Immature natural killer cell (primary cell): Measurements from ENCODE around the gene CAMK2A. TPM values are rescaled to one million over a fixed set of nuclear protein-coding genes. Genes with fewer than 3 reads are reported as not detected.
A peak's percentile ranks its signal among the peaks of the same experiment; 100 is the strongest.

ENCODE experiments used
- DNase-seq, 3 donors: peaks; one replicate each; pipeline ENCODE4 v3.0.0; 2022; ENCODE audit warnings: mixed read lengths in 1 of 3
- H3K27ac Mint-ChIP-seq, 6 donors: one replicate each; pipeline ENCODE4 v1.8.0; 2020; ENCODE audit warnings: mixed read lengths in 6 of 6, mild to moderate bottlenecking in 5 of 6, inconsistent platforms in 4 of 6, moderate library complexity in 3 of 6
- H3K27me3 Mint-ChIP-seq, 3 donors: one replicate each; pipeline ENCODE4 v1.8.0; 2020 to 2021; ENCODE audit warnings: low read depth in 3 of 3, mild to moderate bottlenecking in 3 of 3, mixed read lengths in 3 of 3, moderate library complexity in 3 of 3, inconsistent platforms in 1 of 3
- H3K36me3 Mint-ChIP-seq, 3 donors: one replicate each; pipeline ENCODE4 v1.8.0; 2020; ENCODE audit warnings: mixed read lengths in 3 of 3, inconsistent platforms in 2 of 3, mild to moderate bottlenecking in 2 of 3
- H3K4me1 Mint-ChIP-seq, 2 donors: one replicate each; pipeline ENCODE4 v1.8.0; 2020; ENCODE audit warnings: inconsistent platforms in 2 of 2, mild to moderate bottlenecking in 2 of 2, mixed read lengths in 2 of 2, moderate library complexity in 1 of 2
- H3K4me3 Mint-ChIP-seq, 5 donors: one replicate each; pipeline ENCODE4 v1.8.0; 2020; ENCODE audit warnings: mild to moderate bottlenecking in 5 of 5, mixed read lengths in 5 of 5, inconsistent platforms in 3 of 5, moderate library complexity in 3 of 5
- H3K9me3 Mint-ChIP-seq, 6 donors: one replicate each; pipeline ENCODE4 v1.8.0; 2020; ENCODE audit warnings: mild to moderate bottlenecking in 6 of 6, mixed read lengths in 6 of 6, inconsistent platforms in 4 of 6, moderate library complexity in 3 of 6
- polyA plus RNA-seq, 3 donors: library from polyadenylated mRNA; unstranded; fragments of 300-500 nt; fragmentation: Illumina TruSeq; gene quantifications; one replicate each; pipeline ENCODE4 v1.2.3, GENCODE V29; 2021

The CAMK2A gene
- polyA plus RNA-seq, 3 donors from 2014 or later: not detected

GRCh38 chr5:150272531-150272930 is 17.0 kb downstream of the CAMK2A start:
- H3K9me3 Mint-ChIP-seq: peaks cover 0 to 2% (median 0%) of the 10 kb centered on the region in 6 donors
- DNase-seq: no peak
- peaks cover 4 to 6% (median 4%) of the 10 kb centered on the region in 3 donors for H3K27me3 Mint-ChIP-seq
- H3K4me3 Mint-ChIP-seq: no peak overlapping the region
- H3K4me1 Mint-ChIP-seq: no peaks in the 10 kb centered on the region
- no peaks in the 10 kb centered on the region for H3K36me3 Mint-ChIP-seq
- peak overlapping the region in 1 of 6 donors; percentile 51 for H3K27ac Mint-ChIP-seq

DNA sequence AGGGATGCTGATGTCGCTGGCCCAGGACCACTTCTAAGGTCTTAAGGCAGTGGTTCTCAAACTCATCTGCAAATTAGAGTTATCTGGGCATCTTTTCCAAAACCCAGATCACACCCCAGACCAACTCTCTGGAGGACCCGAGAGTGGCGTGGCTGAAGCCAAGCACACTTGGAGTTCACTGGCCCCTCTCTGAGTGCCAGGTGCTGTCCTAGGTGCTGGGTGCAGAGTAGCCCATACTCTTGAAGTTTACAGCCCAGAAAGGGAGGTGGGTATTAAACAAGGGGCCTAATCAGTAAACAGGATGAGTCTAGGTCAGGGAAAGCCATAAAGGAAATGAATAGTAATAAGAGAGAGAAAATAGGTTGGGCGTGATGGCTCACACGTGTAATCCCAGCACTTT is 17.6 kb downstream of the CAMK2A start:
- DNase-seq: no peak
- Mint-ChIP-seq H3K4me1 (no peaks in the 10 kb centered on the region), H3K27me3 (peaks cover 4 to 6% (median 4%) of the 10 kb centered on the region in 3 donors), H3K4me3 (no peak overlapping the region), H3K27ac (no peak overlapping the region), H3K36me3 (no peaks in the 10 kb centered on the region), H3K9me3 (peaks cover 0 to 2% (median 0%) of the 10 kb centered on the region in 6 donors)

DNA sequence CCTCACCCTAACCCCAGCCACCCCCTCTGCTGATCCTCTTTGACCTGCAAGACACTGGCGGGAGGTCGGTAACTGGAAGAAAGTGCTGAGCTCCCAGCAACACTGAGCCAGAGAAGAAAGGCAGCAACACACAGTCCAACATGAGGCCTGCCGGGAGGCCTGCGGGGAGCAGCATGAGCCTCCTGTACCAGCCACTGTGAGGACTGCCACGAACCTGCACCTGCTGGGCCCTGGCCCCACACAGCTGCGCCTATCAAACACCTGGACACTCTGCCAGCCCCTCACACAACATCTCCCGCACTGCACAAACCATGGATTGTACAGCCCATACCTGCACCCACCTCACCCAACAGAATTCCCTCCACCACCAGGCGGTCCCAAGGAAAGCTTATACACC is 18.3 kb downstream of the CAMK2A start:
- H3K27ac Mint-ChIP-seq: no peak overlapping the region
- no peaks in the 10 kb centered on the region for H3K9me3 Mint-ChIP-seq
- H3K4me3 Mint-ChIP-seq: no peak overlapping the region
- H3K36me3 Mint-ChIP-seq: no peaks in the 10 kb centered on the region
- H3K4me1 Mint-ChIP-seq: no peaks in the 10 kb centered on the region
- peaks cover 4 to 6% (median 4%) of the 10 kb centered on the region in 3 donors for H3K27me3 Mint-ChIP-seq
- no peak for DNase-seq

- Mint-ChIP-seq H3K4me3 (no peak overlapping the region), H3K27ac (no peak overlapping the region), H3K36me3 (no peaks in the 10 kb centered on the region), H3K27me3 (peaks cover 4 to 6% (median 4%) of the 10 kb centered on the region in 3 donors), H3K4me1 (no peaks in the 10 kb centered on the region), H3K9me3 (no peaks in the 10 kb centered on the region)
- no peak for DNase-seq
These were observed 18.9 kb downstream of the CAMK2A start for GRCh38 chr5:150270541-150271295.

- H3K4me3 Mint-ChIP-seq: no peak overlapping the region
- no peak for DNase-seq
- no peaks in the 10 kb centered on the region for H3K4me1 Mint-ChIP-seq
- H3K27me3 Mint-ChIP-seq: peaks cover 0 to 3% (median 1%) of the 10 kb centered on the region in 3 donors
- H3K9me3 Mint-ChIP-seq: no peaks in the 10 kb centered on the region
- no peak overlapping the region for H3K27ac Mint-ChIP-seq
- H3K36me3 Mint-ChIP-seq: no peaks in the 10 kb centered on the region
These were observed 22.7 kb downstream of the CAMK2A start for GRCh38 chr5:150266871-150267291.

DNA sequence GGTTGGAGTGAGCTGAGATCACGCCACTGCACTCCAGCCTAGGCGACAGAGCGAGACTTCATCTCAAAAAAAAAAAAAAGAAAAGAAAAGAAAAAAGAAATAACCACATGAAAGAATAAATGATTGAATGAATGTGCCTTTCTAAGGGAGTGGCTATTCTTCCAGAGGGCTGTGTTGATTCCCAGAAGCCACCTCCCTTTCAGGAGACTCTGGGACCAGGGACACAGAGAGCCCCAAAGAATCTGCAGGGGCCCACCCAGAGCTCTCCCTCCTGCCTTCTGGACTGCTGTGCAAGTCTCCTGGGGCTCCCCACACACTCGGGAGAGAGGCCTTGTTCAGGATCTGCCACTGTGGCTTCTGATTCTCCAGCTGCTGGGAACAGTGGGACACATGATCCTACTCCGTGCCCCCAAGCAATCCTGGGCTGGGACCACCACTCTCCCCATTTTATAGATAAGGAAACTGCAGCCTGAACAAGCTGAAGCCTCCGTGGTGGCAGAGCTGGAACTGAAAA is 23.6 kb downstream of the CAMK2A start:
- H3K27ac Mint-ChIP-seq: no peak overlapping the region
- H3K4me3 Mint-ChIP-seq: no peak overlapping the region
- H3K27me3 Mint-ChIP-seq: peaks cover 0 to 3% (median 1%) of the 10 kb centered on the region in 3 donors
- no peak for DNase-seq
- H3K36me3 Mint-ChIP-seq: no peaks in the 10 kb centered on the region
- H3K4me1 Mint-ChIP-seq: no peaks in the 10 kb centered on the region
- H3K9me3 Mint-ChIP-seq: no peaks in the 10 kb centered on the region

GRCh38 chr5:150264667-150265603 is 24.6 kb downstream of the CAMK2A start:
- DNase-seq: no peak
- Mint-ChIP-seq H3K9me3 (no peaks in the 10 kb centered on the region), H3K4me3 (no peak overlapping the region), H3K27me3 (peaks cover 0 to 1% (median 0%) of the 10 kb centered on the region in 3 donors), H3K27ac (no peak overlapping the region), H3K36me3 (no peaks in the 10 kb centered on the region), H3K4me1 (no peaks in the 10 kb centered on the region)

GRCh38 chr5:150263801-150264621 is 25.6 kb downstream of the CAMK2A start:
- H3K27me3 Mint-ChIP-seq: peaks cover 0 to 1% (median 0%) of the 10 kb centered on the region in 3 donors
- no peak for DNase-seq
- no peaks in the 10 kb centered on the region for H3K9me3 Mint-ChIP-seq
- no peaks in the 10 kb centered on the region for H3K36me3 Mint-ChIP-seq
- H3K4me1 Mint-ChIP-seq: no peaks in the 10 kb centered on the region
- no peak overlapping the region for H3K27ac Mint-ChIP-seq
- H3K4me3 Mint-ChIP-seq: no peak overlapping the region

DNA sequence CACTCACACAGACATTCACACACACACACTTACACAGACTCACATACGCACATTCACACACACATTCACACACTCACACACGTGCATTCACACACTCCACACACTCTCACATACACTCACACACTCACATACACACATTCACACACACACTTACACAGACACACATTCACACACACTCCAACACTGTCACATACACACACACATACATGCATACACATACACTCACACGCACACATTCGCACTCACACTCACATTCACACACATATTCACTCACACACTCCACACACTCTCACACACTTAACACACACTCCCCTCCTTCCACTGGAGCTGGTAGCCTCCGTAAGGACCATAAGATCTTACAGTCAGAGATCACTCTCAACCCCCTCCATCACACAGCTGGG is 26.2 kb downstream of the CAMK2A start:
- no peaks in the 10 kb centered on the region for H3K4me1 Mint-ChIP-seq
- no peak overlapping the region for H3K4me3 Mint-ChIP-seq
- no peak overlapping the region for H3K27ac Mint-ChIP-seq
- H3K27me3 Mint-ChIP-seq: peaks cover 0 to 1% (median 0%) of the 10 kb centered on the region in 3 donors
- H3K36me3 Mint-ChIP-seq: no peaks in the 10 kb centered on the region
- H3K9me3 Mint-ChIP-seq: no peaks in the 10 kb centered on the region
- DNase-seq: no peak

DNA sequence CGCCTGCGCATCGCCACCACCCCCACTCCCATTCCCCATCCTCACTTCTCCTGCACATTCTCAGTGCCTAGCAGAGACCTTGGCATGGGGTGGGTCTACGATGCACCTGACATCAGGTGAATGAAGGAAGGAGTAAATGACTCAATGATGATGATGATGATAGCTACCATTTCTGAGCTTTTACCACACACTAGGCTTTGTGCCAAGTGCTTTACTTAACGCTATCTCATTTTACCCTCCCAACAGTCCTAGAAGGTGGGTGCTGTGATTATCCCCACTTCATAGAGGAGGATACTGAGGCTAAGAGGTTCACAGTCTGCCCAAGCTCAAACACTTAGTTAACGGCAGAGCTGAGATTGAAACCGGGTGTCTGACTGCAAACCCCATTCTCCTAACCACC is 27.1 kb downstream of the CAMK2A start:
- no peak for DNase-seq
- H3K27ac Mint-ChIP-seq: no peak overlapping the region
- no peaks in the 10 kb centered on the region for H3K27me3 Mint-ChIP-seq
- no peaks in the 10 kb centered on the region for H3K9me3 Mint-ChIP-seq
- no peaks in the 10 kb centered on the region for H3K36me3 Mint-ChIP-seq
- no peaks in the 10 kb centered on the region for H3K4me1 Mint-ChIP-seq
- no peak overlapping the region for H3K4me3 Mint-ChIP-seq

DNA sequence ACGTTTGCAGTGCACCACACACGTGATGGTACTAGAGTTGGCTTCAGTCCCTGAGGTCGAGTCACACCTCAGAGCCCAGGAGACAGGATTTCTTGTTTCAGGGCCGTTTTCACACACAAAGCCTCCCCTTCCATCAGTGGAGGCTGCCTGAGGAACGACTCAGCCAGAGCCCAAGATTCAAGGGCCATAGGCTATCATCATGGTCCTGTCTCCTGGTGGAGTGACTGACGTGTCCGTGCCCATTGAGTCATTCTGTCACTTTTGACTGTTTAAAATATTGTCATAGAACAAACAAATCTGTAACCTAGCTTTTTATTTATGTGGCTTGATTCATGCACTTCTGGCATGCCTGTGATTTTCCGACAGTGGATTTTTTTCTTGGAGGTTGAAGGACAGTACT is 28.3 kb downstream of the CAMK2A start:
- no peak for DNase-seq
- H3K27ac Mint-ChIP-seq: no peak overlapping the region
- H3K4me3 Mint-ChIP-seq: no peak overlapping the region
- H3K4me1 Mint-ChIP-seq: no peaks in the 10 kb centered on the region
- H3K36me3 Mint-ChIP-seq: no peaks in the 10 kb centered on the region
- no peaks in the 10 kb centered on the region for H3K9me3 Mint-ChIP-seq
- no peaks in the 10 kb centered on the region for H3K27me3 Mint-ChIP-seq

- Mint-ChIP-seq H3K27ac (no peak overlapping the region), H3K4me1 (no peaks in the 10 kb centered on the region), H3K36me3 (no peaks in the 10 kb centered on the region), H3K9me3 (no peaks in the 10 kb centered on the region), H3K27me3 (no peaks in the 10 kb centered on the region), H3K4me3 (no peak overlapping the region)
- no peak for DNase-seq
These were observed 31.4 kb downstream of the CAMK2A start for GRCh38 chr5:150258130-150258529.

- no peaks in the 10 kb centered on the region for H3K36me3 Mint-ChIP-seq
- no peaks in the 10 kb centered on the region for H3K9me3 Mint-ChIP-seq
- H3K27me3 Mint-ChIP-seq: no peaks in the 10 kb centered on the region
- no peaks in the 10 kb centered on the region for H3K4me1 Mint-ChIP-seq
- DNase-seq: no peak
- no peak overlapping the region for H3K27ac Mint-ChIP-seq
- no peak overlapping the region for H3K4me3 Mint-ChIP-seq
These were observed 32.1 kb downstream of the CAMK2A start for GRCh38 chr5:150257424-150257823.
